GM13977 (cell line): ENCODE data around the gene SPRYD4.

Source experiments
- DNase-seq: peaks from one replicate; pipeline ENCODE4 v3.0.0; 2012; ENCODE audit warnings: low spot score
- in situ Hi-C: fragments of 300-500 bp; cut with MboI; formaldehyde crosslinking; loops from one replicate; pipeline ENCODE4 v1.12.0; 2022; ENCODE audit warnings: low sequenced_read_pairs, low pct_unique_long_range_greater_than_20kb, mixed read lengths, inconsistent platforms; ENCODE audit not compliant: unreplicated experiment
- TF ChIP-seq, protein P1 (sequence below): IDR thresholded peaks from 2 replicates; pipeline ENCODE4 v1.5.1; 2012; ENCODE audit warnings: mild to moderate bottlenecking, control low read depth; ENCODE audit not compliant: insufficient read depth; ENCODE audit errors: extremely low read depth, missing control alignments

SPRYD4 gene

DNA sequence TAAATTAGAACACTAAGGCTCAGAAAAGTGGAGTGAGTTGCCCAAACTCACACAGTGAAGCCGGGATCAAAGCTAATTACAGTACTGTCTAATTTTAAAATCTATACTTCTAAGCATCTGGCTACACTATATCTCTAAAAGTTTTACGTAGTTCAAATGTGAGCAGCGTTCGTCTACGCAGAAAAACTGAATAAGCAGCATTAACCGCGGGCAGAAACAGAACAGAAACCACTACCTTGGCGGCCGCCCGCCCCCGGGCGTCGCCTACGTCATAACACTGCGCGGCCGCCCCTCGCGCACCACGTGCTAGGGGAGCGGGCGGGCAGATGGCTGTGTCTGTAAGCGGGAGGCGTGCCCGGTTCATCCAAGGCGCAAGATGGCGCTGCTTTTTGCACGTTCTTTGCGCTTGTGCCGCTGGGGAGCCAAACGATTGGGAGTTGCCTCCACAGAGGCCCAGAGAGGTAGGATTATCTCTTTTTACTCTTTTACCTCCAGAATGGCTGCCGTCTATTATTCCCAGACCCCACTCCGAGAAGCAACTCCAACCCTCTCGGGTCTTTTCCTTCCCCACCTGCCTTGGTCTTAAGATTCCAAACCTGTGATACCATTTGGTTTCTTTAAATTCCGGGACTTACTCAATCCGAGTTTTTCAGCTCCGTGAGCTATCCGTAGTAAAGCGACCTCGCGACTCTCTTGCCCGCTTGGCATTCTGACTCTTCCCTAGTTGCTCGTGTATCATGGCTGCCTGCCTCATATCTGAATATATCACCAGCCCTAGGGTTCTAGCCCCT, at the start of gene SPRYD4:
TSS of gene SPRYD4 (plus strand) at position 363 of the 791 bp plus-strand sequence. CDS start at position 377, 14 bp downstream.
- in situ Hi-C loops, result no loop called here
- DNase-seq, result peak; percentile 93
- TF ChIP-seq, protein P1, sequence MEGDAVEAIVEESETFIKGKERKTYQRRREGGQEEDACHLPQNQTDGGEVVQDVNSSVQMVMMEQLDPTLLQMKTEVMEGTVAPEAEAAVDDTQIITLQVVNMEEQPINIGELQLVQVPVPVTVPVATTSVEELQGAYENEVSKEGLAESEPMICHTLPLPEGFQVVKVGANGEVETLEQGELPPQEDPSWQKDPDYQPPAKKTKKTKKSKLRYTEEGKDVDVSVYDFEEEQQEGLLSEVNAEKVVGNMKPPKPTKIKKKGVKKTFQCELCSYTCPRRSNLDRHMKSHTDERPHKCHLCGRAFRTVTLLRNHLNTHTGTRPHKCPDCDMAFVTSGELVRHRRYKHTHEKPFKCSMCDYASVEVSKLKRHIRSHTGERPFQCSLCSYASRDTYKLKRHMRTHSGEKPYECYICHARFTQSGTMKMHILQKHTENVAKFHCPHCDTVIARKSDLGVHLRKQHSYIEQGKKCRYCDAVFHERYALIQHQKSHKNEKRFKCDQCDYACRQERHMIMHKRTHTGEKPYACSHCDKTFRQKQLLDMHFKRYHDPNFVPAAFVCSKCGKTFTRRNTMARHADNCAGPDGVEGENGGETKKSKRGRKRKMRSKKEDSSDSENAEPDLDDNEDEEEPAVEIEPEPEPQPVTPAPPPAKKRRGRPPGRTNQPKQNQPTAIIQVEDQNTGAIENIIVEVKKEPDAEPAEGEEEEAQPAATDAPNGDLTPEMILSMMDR, result peak; percentile 50

DNA sequence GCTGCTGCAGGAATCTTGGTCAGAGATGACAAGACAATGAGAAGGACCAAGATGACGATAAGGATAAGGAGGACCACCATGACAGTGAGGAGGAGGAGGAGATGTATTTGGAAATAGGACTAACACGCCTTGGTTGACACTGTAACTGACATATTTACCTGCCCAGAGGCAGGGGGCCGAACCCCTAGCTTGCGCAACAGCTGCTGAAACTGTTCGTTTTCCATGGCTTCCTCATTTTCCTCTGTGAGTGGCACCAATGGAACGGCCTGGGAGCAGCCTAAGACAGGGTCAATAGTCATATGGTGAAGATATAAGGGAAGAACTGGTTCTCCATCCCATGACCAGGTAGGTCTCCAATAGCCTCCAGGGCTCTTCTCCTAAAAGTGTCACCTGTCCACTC, 48.0 kb upstream of the SPRYD4 start:
- no peak for DNase-seq
- in situ Hi-C loops, result no loop called here
- TF ChIP-seq, protein P1, result no peak

DNA sequence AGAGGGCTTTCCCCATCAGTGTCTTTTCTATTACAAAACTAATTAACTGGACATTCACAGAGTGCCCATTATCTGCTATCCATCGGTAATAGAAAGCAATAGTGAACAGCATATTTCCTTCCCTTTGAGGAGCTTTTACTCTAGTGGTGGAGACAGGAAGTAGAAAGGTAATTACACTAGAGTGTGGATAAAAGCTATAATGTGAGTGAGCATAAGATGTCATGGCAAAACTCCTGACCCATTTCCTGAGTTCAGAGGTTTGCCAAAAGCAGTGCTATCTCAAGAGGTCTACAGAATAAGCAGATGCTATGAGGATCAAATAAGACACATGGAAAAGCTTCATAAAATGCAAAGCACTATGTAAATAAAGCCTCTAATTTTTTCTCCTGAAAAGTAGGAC, 43.2 kb upstream of the SPRYD4 start:
- in situ Hi-C loops, result no loop called here
- TF ChIP-seq, protein P1, result no peak
- DNase-seq, result no peak

DNA sequence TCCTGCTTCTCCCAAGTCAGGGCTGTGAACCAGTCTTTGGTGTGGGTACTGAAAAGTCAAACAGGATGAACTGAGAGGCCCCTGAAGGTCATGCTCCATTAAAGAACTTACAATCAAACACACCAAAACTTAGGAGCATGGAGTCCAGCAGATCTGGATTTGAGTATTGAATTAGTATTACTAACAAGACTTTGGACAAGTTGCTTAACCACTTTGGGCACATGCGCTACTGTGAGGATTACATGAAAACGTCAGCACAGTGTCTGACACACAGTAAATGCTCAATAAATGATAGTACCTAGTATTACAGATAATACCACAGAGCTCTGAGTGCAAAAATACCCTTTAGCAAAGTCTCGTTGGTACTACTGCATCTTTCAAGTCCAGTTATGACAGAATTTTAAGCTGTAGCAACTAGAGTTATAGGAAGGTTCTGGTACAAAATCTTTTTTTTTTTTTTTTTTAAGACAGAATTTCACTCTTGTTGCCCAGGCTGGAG, 42.4 kb upstream of the SPRYD4 start:
- TF ChIP-seq, protein P1, result no peak
- no peak for DNase-seq
- in situ Hi-C loops, result no loop called here

DNA sequence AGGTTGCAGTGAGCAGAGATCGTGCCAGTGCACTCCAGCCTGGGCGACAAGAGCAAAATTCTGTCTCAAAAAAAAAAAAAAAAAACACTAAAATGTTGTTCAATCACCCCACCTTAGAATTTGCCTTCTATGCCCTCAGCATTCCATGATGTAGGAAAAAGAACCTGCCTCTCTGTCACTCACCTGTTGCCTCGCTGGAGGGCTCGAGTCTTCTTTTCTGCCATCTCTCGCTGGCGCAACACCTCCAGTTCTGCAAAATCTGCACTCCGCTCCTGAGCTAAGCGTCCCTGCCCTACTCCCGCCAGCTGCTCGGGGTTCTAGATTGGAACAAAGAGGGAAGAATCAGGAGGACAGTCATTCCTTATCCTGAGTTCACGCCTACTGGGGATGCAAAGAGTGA, 37.1 kb upstream of the SPRYD4 start:
- no peak for DNase-seq
- TF ChIP-seq, protein P1, result no peak
- in situ Hi-C loops, result no loop called here

DNA sequence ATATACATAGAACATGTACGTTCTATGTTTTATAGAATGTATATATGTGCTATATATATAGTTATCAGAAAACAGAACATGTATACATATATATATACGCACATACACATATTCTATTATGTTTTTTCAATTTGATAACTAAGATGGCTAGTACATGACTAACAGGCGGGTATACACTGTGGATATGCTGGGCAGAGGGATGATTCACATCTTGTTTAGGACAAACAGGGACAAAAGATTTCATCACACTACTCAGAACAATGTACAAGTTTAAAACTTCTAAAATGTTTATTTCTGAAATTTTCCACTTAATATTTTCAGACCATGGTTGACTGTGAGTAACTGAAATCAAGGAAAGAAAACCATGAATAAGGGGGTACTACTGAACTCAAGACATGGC, 36.5 kb upstream of the SPRYD4 start:
- TF ChIP-seq, protein P1, result no peak

DNA sequence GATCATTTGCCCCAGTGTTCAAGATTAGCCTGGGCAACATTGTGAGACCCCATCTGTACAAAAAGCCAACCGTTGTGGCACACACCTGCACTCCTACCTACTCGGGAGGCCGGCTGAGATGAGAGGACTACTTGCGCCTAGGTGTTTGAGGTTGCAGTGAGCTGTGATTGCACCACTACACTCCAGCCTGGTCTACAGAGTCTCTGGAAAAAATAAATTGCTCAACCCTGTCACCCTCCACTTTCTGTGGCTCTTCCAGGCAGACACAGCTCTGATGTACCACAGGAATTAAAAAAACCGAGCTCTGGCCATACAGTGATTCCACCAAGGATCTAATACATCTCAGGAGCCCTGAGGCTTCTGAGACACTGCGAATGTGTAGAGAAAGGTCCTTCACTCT, 33.5 kb upstream of the SPRYD4 start:
- in situ Hi-C loops, result no loop called here
- DNase-seq, result no peak
- TF ChIP-seq, protein P1, result no peak

More for the DNA sequence above, 36.5 kb upstream of the SPRYD4 start:
- no peak for DNase-seq
- in situ Hi-C loops, result no loop called here
